Body of pancreas (tissue), 4 donors: ENCODE data around the gene NECAB3. TPM values are rescaled to one million over a fixed set of nuclear protein-coding genes. Genes with fewer than 3 reads are reported as not detected.
A peak's percentile ranks its signal among the peaks of the same experiment; 100 is the strongest.

ENCODE experiments used
- ATAC-seq: fragments of 150-250 bp; one replicate; pipeline ENCODE4 v1.9.1; 2016
- DNase-seq, 4 donors: peaks; one replicate each; pipeline ENCODE4 v3.0.0-alpha.2; 2019
- H3K27ac ChIP-seq, 4 donors: fragments of 200-600 bp; sonication (generic); 1 replicate in 3 of 4; 2 replicates in 1 of 4; pipeline versions ENCODE4 v1.5.1 to v1.6.1; 2016 to 2019; ENCODE audit warnings: mild to moderate bottlenecking in 1 of 4, mixed read lengths in 1 of 4, moderate library complexity in 1 of 4
- H3K27me3 ChIP-seq, 2 donors: fragments of 200-600 bp; sonication (generic); one replicate each; pipeline ENCODE4 v1.6.0; 2016; ENCODE audit warnings: mild to moderate bottlenecking in 1 of 2
- H3K36me3 ChIP-seq, 2 donors: fragments of 200-600 bp; sonication (generic); replicated peaks in 1 of 2; 2 replicates each; pipeline ENCODE4 v1.5.1; 2016; ENCODE audit warnings: low read depth in 2 of 2; ENCODE audit not compliant: insufficient read depth in 1 of 2
- H3K4me1 ChIP-seq: fragments of 200-600 bp; sonication (generic); one replicate; pipeline ENCODE4 v1.6.0; 2016
- H3K4me3 ChIP-seq, 2 donors: fragments of 200-600 bp; sonication (generic); 1 replicate in 1 of 2; 2 replicates in 1 of 2; pipeline ENCODE4 v1.5.1; 2016 to 2019
- H3K9me3 ChIP-seq, 3 donors: fragments of 200-600 bp; sonication (generic); 1 replicate in 2 of 3; 2 replicates in 1 of 3; pipeline ENCODE4 v1.5.1; 2016
- POLR2A ChIP-seq, 3 donors: fragments of 450-650 bp; IDR thresholded peaks; one replicate each; pipeline ENCODE4 v1.6.1; 2016; ENCODE audit warnings: antibody characterized with exemption in 3 of 3, mild to moderate bottlenecking in 2 of 3
- WGBS, 2 donors: methylation state at CpG; one replicate each; pipeline ENCODE4 v1.1.5; 2017; 5-methylcytosine and 5-hydroxymethylcytosine counted together
- intact Hi-C: fragments of 100-400 bp; cut with DNase I; formaldehyde crosslinking; loops from one replicate; pipeline ENCODE4 v1.15.1; 2023
- total RNA-seq, 2 donors: library from RNA; depleted of rRNA; stranded (reverse); fragments of >200 nt; gene quantifications; one replicate each; pipeline ENCODE4 v1.1.0, GENCODE V29; 2016
- TF ChIP-seq, protein P1 (sequence below), 7 experiments: fragments of 450-650 bp in 4 of 7; fragments of 200-600 bp in 3 of 7; sonication (generic) in 3 of 7; IDR thresholded peaks; one replicate each; pipeline ENCODE4 v1.5.1; 2016 to 2019; ENCODE audit warnings: antibody characterized with exemption in 7 of 7

The NECAB3 gene
- total RNA-seq, 2 donors from 2014 or later, result 41.8 to 92.3 TPM

DNA sequence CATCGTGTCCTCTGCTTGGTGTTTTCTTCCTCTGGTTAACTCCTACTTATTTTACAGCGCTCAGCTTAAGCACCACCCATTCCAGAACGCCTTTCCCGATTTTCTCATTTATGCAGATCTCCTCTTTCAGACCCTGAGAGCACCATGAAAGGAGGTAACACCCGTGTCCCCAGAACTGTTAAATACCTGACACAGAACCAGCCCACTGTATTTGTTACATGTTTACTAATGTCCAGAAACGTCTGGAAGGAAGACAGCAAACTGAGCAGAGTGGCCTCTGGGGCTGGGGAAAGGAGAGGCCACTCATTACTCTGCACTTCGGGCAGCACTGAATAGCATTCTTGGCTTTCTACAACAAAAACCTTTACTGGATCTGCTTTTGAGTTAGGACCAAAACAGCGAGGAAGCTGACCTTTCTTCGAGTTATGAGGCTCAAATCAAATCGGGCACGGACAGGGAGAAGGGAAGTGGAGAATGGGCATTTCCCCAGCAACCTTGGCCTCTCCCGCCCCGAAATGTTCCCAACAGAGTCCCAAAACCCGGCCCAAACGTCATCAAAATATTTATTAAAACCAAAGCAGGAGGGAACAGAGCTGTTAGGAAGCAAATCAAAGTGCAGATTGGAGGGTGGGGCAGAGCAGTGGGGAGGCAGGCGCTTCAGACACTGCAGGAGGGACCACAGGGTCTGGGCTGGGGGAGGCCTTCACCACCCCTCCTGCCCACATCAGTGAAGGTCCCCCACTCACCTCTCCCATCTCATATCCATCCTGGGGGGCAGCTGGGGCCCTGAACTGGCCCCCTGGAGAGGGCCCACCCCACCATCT, 1.1 kb upstream of the NECAB3 start:
- TF ChIP-seq POLR2A (IDR thresholded peaks at IDR 0.05), result no peak
- TF ChIP-seq, protein P1, sequence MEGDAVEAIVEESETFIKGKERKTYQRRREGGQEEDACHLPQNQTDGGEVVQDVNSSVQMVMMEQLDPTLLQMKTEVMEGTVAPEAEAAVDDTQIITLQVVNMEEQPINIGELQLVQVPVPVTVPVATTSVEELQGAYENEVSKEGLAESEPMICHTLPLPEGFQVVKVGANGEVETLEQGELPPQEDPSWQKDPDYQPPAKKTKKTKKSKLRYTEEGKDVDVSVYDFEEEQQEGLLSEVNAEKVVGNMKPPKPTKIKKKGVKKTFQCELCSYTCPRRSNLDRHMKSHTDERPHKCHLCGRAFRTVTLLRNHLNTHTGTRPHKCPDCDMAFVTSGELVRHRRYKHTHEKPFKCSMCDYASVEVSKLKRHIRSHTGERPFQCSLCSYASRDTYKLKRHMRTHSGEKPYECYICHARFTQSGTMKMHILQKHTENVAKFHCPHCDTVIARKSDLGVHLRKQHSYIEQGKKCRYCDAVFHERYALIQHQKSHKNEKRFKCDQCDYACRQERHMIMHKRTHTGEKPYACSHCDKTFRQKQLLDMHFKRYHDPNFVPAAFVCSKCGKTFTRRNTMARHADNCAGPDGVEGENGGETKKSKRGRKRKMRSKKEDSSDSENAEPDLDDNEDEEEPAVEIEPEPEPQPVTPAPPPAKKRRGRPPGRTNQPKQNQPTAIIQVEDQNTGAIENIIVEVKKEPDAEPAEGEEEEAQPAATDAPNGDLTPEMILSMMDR (IDR thresholded peaks at IDR 0.05), result no peak
- ATAC-seq (no peak), DNase-seq (no peak)
- H3K9me3 ChIP-seq, result no peaks in the 10 kb centered on the region
- peak overlapping the region in 3 of 4 donors; percentile 64 to 75 (median 68) for H3K27ac ChIP-seq
- no peak overlapping the region for H3K4me3 ChIP-seq
- intact Hi-C loops, result no loop called here
- no peaks in the 10 kb centered on the region for H3K36me3 ChIP-seq
- no peaks in the 10 kb centered on the region for H3K27me3 ChIP-seq
- 62 to 65% methylated on average over 16 of the region's 16 CpGs for whole genome bisulfite sequencing, 2 donors
- peaks cover 30% of the 10 kb centered on the region for H3K4me1 ChIP-seq

DNA sequence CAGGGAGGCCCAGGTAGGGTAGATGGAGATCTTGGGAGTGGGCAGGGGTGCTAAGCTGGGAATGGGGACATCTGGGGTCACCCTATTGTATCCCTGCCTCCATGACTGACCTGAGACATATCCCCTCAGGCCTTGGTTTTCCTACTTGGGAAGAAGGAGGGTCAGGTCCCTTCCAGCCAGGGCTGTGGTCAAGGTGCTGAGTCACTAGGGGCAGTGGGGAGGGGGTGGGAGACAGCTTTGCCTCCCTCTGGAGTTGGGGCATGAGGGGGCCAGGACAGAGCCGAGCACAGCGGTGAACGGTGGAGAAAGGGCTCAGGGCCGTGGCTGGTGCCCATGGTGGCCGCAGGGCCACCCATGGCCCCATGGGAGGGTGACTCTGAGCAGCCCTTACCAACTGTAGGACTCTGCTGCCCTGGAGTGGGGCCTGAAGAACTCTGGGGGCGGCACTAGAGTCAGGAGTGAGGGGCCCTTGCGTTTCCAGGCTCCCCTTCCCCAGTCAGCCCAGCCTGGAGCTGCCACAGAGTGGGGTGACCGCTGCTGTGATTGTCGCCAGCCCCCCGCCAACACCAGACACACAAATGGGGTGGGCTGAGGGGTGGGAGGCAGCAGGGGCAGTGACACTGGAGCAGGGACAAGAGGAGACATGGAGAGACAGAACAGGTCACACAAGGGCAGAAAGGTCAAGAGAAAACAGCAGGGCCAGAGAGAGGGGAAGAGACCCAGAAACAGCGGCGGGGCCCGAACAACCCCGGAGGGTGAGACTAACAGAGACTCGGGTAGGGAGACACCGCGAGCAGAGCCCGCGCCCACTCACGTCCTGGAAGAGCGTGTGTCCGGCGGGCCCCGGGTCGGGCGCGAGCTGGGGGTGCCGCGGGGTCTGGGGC, 576 bp downstream of the NECAB3 start:
- intact Hi-C loops, result loop anchor here (5.0 kb wide), 1 partner anchor 211 kb away; no protein-coding TSS in a partner anchor
- no peak for DNase-seq
- ATAC-seq, result peak; percentile 48

DNA sequence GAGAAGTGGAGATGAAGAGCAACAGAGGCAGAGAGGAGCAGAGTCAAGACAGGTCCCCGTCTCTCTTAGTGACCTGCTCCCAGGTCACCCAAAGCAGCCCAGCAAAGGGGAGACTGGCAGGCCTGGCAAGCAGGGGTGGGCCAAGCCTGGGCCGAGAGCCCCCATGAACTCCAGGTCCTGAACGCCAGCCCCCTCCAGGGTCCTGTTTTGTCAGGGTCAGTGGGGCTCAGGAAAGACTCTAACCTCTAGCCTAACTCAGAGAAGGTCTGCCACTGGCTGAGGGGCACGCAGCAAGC, 1.2 kb downstream of the NECAB3 start:
- DNase-seq (no peak), ATAC-seq (no peak)
- H3K9me3 ChIP-seq, result no peaks in the 10 kb centered on the region
- WGBS, 2 donors, result 49 to 51% methylated on average over 3 to 4 of the region's 4 CpGs
- peaks cover 34% of the 10 kb centered on the region for H3K4me1 ChIP-seq
- H3K27me3 ChIP-seq, result no peaks in the 10 kb centered on the region
- peaks cover 0 to 3% of the 10 kb centered on the region in 2 donors for H3K36me3 ChIP-seq
- no peak overlapping the region for H3K4me3 ChIP-seq
- TF ChIP-seq, protein P1 (IDR thresholded peaks at IDR 0.05), result no peak
- no peak for TF ChIP-seq POLR2A (IDR thresholded peaks at IDR 0.05)
- intact Hi-C loops, result loop anchor here (5.0 kb wide), 1 partner anchor 211 kb away; no protein-coding TSS in a partner anchor
- H3K27ac ChIP-seq, result peak overlapping the region in 2 of 4 donors; percentile 64 to 75

More for the DNA sequence above, 576 bp downstream of the NECAB3 start:
- Histone ChIP-seq H3K27me3 (no peaks in the 10 kb centered on the region), H3K27ac (peak overlapping the region; percentile 5 to 75 (median 66)), H3K4me1 (peaks cover 30% of the 10 kb centered on the region), H3K4me3 (peak overlapping the region; percentile 34 to 35), H3K9me3 (no peaks in the 10 kb centered on the region), H3K36me3 (peaks cover 0 to 3% of the 10 kb centered on the region in 2 donors)
- WGBS, 2 donors, result 8 to 17% methylated on average over 20 to 22 of the region's 29 CpGs
- TF ChIP-seq, protein P1 (IDR thresholded peaks at IDR 0.05), result no peak
- TF ChIP-seq POLR2A (IDR thresholded peaks at IDR 0.05), result no peak

DNA sequence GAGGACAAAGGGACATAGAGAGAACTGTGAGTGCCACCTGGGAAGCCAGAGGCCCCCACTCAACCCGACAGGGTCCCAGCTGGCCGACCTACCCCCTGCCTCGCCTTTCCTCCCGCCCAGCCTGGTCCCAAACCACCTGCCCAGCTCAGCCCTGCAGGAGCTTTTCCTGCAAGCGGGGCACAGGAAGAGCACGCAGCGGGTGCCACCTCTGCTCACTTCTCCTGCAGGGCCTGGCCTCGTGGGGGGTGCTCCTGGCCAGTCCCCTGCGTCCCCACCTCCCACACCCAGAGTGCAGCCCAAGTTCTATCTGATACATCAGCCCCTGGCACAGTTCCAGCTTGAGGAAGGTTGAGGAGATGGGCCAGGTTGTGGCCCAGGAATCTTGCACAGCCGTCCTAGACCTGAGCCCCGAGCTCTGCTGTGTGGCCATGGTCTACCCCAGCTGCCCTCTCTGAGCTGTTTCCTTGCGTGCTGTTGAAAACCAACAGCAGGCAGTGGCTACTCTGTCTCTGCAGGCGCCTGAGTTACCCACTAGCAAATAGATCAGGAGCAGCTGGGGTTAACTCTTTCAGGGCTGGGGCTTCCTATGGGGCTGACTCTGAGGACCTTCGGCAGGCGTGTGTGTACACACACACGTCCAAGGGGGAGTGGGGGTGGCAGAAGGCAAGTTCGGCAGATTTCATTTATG, 1.7 kb downstream of the NECAB3 start:
- peaks cover 39% of the 10 kb centered on the region for H3K4me1 ChIP-seq
- ATAC-seq (no peak), DNase-seq (peak in 1 of 4 donors; percentile 41)
- no peak overlapping the region for H3K4me3 ChIP-seq
- no peaks in the 10 kb centered on the region for H3K27me3 ChIP-seq
- H3K27ac ChIP-seq, result peak overlapping the region in 1 of 4 donors; percentile 75
- 51 to 54% methylated on average over 9 to 17 of the region's 17 CpGs for WGBS, 2 donors
- peaks cover 0 to 3% of the 10 kb centered on the region in 2 donors for H3K36me3 ChIP-seq
- TF ChIP-seq, protein P1 (IDR thresholded peaks at IDR 0.05), result no peak
- no peak for TF ChIP-seq POLR2A (IDR thresholded peaks at IDR 0.05)
- no peaks in the 10 kb centered on the region for H3K9me3 ChIP-seq
- intact Hi-C loops, result loop anchor here (5.0 kb wide), 1 partner anchor 210 kb away; no protein-coding TSS in a partner anchor
